ENCODE results near the gene NTM. TPM values are rescaled to one million over a fixed set of nuclear protein-coding genes. Genes with fewer than 3 reads are reported as not detected.

The NTM gene
- total and polyA plus RNA-seq, 2 of the 8 experiments (the other 6 are each of a cell fraction or from before 2014, with no cell fraction given): 13.4 to 20.0 TPM

DNA sequence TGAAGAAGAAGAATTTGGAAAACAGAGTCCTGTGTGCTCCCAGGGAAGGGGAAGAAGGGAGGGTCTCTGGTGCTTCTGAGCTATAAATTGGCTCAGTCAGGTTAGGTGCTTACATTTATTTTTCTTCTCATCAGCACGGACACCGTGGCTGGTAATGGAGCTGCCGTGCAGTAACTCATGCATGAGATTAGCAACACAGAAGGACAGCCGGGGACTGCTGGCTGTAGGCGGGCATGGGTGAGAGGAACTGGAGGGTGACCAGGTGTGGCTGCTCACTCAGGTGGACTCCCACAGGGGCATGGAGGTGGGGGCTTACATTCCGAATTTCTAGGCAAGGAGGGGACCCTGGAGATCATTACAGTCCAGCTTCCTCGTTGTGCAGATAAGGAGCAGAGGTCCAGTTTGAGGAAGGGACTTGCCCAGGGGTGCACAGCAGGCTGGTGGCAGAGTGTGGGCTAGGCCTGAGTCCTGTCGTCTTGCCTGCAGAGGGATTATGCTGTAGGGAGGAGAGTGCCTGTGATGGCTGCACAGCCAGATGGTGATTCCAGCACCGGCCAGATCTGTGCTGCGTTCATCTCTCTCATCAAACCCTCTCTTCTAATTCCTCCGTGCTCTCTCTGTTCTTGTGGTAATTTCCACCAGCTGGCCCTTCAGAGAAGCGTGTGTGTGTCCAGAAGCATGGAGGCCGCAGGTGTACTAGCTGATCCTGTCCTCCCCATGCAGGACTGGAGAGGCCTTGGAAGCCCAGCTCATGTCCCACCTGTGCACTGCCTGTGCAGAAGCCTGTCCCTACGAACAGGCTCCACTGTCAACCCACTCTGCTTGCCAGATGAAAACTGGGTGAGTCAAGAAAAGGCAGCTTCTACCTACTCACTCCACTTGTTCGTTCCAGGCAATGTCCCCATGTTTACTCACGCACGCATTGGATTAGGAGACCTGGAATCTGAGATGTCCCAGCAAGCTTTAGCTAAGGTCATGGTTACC lies 78.9 kb downstream of the NTM start:
- Histone ChIP-seq H3K4me2 (ENCODE audit: insufficient read depth in 1 of 2, low read depth in 2 of 2, low read length in 2 of 2) (no peak overlapping the region), H3K4me3 (ENCODE audit: extremely low read depth in 1 of 4, insufficient read depth in 2 of 4, low read depth in 3 of 4, low read length in 4 of 4) (no peak overlapping the region), H3K23ac (ENCODE audit: insufficient read length) (no peak overlapping the region), H3K79me2 (ENCODE audit: control insufficient read depth in 1 of 2, insufficient read depth in 2 of 2, low read length in 2 of 2) (no peaks in the 10 kb centered on the region), H2AFZ (ENCODE audit: low read length) (no peak overlapping the region), H2AK5ac (ENCODE audit: low read depth, low read length) (no peak overlapping the region; the same call in 1 of the 2 replicates), H4K91ac (replicated peaks; ENCODE audit: insufficient read length, low read length) (peak overlapping the region; percentile 16), H3K79me1 (ENCODE audit: low read depth, low read length) (no peaks in the 10 kb centered on the region), H2BK120ac (replicated peaks; ENCODE audit: low read depth, low read length) (no peak overlapping the region), H3K18ac (ENCODE audit: extremely low read depth, low read length) (no peak overlapping the region), H3K4me1 (replicated peaks in 1 of 4; ENCODE audit: control insufficient read depth in 3 of 4, insufficient read depth in 4 of 4, low read length in 3 of 4) (peaks cover 0 to 6% (median 0%) of the 10 kb centered on the region in 4 experiments; a peak in 1 of 7 replicates), H3K4ac (replicated peaks; ENCODE audit: insufficient read length, low read depth, low read length) (no peak overlapping the region), H3K23me2 (ENCODE audit: low read depth, low read length) (no peaks in the 10 kb centered on the region), H3K27me3 (replicated peaks in 1 of 4; ENCODE audit: control insufficient read depth in 3 of 4, extremely low read depth in 1 of 4, insufficient read depth in 3 of 4, low read length in 3 of 4) (no peaks in the 10 kb centered on the region), H2BK15ac (ENCODE audit: low read length) (no peak overlapping the region), H3K9me3 (ENCODE audit: insufficient read depth in 2 of 2, low read depth in 1 of 2, low read length in 1 of 2) (peaks cover 0 to 7% of the 10 kb centered on the region in 2 experiments; a peak in 1 of 4 replicates), H4K20me1 (replicated peaks in 1 of 2; ENCODE audit: control insufficient read depth in 1 of 2, insufficient read depth in 2 of 2, low read length in 2 of 2) (no peaks in the 10 kb centered on the region), H2BK5ac (ENCODE audit: low read depth, low read length) (no peak overlapping the region; the same call in 1 of the 2 replicates), H2BK20ac (ENCODE audit: low read length) (no peak overlapping the region), H3K9ac (replicated peaks in 1 of 4; ENCODE audit: extremely low read depth in 1 of 4, low read depth in 3 of 4, low read length in 3 of 4) (no peak overlapping the region), H3K36me3 (ENCODE audit: control insufficient read depth in 2 of 4, insufficient read depth in 4 of 4, low read length in 3 of 4) (no peaks in the 10 kb centered on the region), H3K27ac (ENCODE audit: low read depth, low read length) (no peak overlapping the region), H3K56ac (replicated peaks; ENCODE audit: insufficient read length, low read depth, low read length) (no peak overlapping the region), H4K8ac (ENCODE audit: extremely low read depth, insufficient read depth, low read length) (no peak overlapping the region), H4K5ac (ENCODE audit: insufficient read length, low read depth, low read length) (no peak overlapping the region), H2BK12ac (ENCODE audit: low read depth, low read length) (no peak overlapping the region), H3K14ac (ENCODE audit: insufficient read length) (no peak overlapping the region)
- POLR2A ChIA-PET (ENCODE audit: partially characterized antibody): no interaction called here
- DNase-seq (ENCODE audit: low read depth in 1 of 2, low spot score in 2 of 2) (no peak), FAIRE-seq (no peak)
- WGBS, 2 experiments (ENCODE audit: extremely low coverage in 1 of 2, insufficient coverage in 1 of 2, insufficient read length in 1 of 2, insufficient replicate concordance in 2 of 2, low coverage in 1 of 2, low lambda C conversion rate in 2 of 2, missing lambda C conversion rate in 1 of 2): 88% methylated on average over 17 of the region's 17 CpGs; no CpG with 5 or more reads in 1 of the 2 experiments
- CTCF ChIA-PET (ENCODE audit: partially characterized antibody): interaction anchor here (0.6 to 13.1 kb wide), 6 partner anchors 9 to 1456 kb away, joined by 3 to 149 read pairs (median 4); no protein-coding TSS in a partner anchor
- TF ChIP-seq KDM5A (IDR thresholded peaks at IDR 0.05; ENCODE audit: low read length) (no peak), HDAC2 (IDR thresholded peaks at IDR 0.05; ENCODE audit: borderline replicate concordance in 1 of 2, low read depth in 2 of 2, low read length in 2 of 2) (no peak), KDM4A (IDR thresholded peaks at IDR 0.05; ENCODE audit: low read depth, low read length, severe bottlenecking) (no peak), CHD2 (IDR thresholded peaks at IDR 0.05; ENCODE audit: low read length) (no peak)
